ENCODE results near the gene SSTR3.
A peak's percentile ranks its signal among the peaks of the same experiment; 100 is the strongest.

SSTR3 gene

GRCh38 chr22:37249986-37250385 is 37.7 kb upstream of the SSTR3 start:
- H3K4me1 ChIP-seq = no peaks in the 10 kb centered on the region
- no peaks in the 10 kb centered on the region for H3K9me3 ChIP-seq
- H3K27me3 ChIP-seq (ENCODE audit: low read depth) = peaks cover 10% of the 10 kb centered on the region
- in situ Hi-C loops (cut with MboI; ENCODE audit: low sequenced_read_pairs) = no loop called here
- no peaks in the 10 kb centered on the region for H3K36me3 ChIP-seq (replicated peaks)
- H3K4me3 ChIP-seq = no peak overlapping the region
- no peak for DNase-seq (ENCODE audit: low spot score in 2 of 2)

DNA sequence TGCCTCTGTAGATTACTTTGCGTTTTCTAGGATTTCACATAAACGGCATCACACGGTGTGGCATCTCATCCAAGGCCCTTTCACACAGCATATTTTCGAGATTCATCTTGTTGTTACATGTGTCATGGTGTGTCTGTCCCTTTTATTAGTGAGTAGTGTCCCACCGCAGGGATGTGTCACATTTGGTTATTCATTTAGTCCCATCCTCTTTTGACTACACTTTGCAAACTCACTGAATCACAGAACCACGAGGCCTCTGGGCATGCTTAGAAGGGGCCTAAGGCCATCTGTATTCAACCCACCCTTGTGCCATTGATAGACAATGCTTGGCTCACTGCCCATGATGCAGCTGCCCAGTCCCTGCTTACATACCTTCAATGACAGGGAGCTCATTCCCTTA is 36.0 kb upstream of the SSTR3 start:
- Histone ChIP-seq H3K36me3 (replicated peaks) (no peaks in the 10 kb centered on the region), H3K4me1 (no peaks in the 10 kb centered on the region), H3K9me3 (no peaks in the 10 kb centered on the region), H3K27me3 (ENCODE audit: low read depth) (peaks cover 6% of the 10 kb centered on the region), H3K4me3 (no peak overlapping the region)
- no peak for DNase-seq (ENCODE audit: low spot score in 2 of 2)
- in situ Hi-C loops (cut with MboI; ENCODE audit: low sequenced_read_pairs) = no loop called here

- no peak for DNase-seq (ENCODE audit: low spot score in 2 of 2)
- no peaks in the 10 kb centered on the region; the same call in 1 of the 2 replicates for H3K27me3 ChIP-seq (ENCODE audit: low read depth)
- no peaks in the 10 kb centered on the region for H3K36me3 ChIP-seq (replicated peaks)
- no peaks in the 10 kb centered on the region for H3K9me3 ChIP-seq
- no peaks in the 10 kb centered on the region for H3K4me1 ChIP-seq
- H3K4me3 ChIP-seq = no peak overlapping the region
- in situ Hi-C loops (cut with MboI; ENCODE audit: low sequenced_read_pairs) = no loop called here
Measured at GRCh38 chr22:37245740-37246139, 33.5 kb upstream of the SSTR3 start.

DNA sequence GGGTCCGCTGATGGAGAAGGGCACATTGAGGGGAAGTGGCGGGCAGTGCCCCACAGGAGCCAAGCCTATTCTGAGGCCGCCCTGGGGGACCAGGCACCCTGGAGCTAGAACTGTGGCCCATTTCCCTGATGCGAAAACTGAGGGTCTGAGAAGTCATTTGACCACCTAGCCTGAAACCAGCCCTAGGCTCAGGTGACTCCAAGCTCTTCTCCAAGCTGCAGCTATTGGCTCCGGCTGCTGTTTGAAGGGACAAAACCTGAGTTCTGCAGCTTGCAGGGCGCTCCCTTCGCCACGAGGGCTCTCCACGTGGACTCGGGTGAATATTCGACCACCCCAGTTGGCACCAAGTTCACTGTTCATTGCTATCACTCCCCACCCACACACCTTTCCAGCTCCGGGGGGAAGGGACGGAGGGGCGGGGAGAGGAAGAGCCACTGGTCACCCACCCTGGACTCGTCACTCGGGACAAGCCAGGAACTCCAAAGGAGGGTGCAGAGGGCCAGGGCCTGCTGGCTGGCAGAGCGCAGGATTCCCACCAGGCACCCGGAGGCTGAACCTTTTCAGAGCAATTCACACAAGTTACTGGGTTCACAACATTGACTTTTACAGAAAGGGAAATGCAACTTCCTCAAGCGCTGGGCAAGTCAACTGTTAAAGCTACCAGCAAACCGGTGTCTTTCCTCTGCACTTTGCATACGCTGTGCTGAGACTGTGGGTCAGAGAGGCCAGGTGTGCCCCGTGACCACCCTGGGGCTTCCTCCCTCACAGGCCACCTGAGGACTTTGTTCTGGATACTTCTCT is 32.8 kb upstream of the SSTR3 start:
- H3K36me3 ChIP-seq (replicated peaks) = no peaks in the 10 kb centered on the region
- no peaks in the 10 kb centered on the region for H3K9me3 ChIP-seq
- H3K4me1 ChIP-seq = no peaks in the 10 kb centered on the region
- H3K27me3 ChIP-seq (ENCODE audit: low read depth) = no peaks in the 10 kb centered on the region; the same call in 1 of the 2 replicates
- H3K4me3 ChIP-seq = no peak overlapping the region
- DNase-seq (ENCODE audit: low spot score in 2 of 2) = no peak
- in situ Hi-C loops (cut with MboI; ENCODE audit: low sequenced_read_pairs) = no loop called here

DNA sequence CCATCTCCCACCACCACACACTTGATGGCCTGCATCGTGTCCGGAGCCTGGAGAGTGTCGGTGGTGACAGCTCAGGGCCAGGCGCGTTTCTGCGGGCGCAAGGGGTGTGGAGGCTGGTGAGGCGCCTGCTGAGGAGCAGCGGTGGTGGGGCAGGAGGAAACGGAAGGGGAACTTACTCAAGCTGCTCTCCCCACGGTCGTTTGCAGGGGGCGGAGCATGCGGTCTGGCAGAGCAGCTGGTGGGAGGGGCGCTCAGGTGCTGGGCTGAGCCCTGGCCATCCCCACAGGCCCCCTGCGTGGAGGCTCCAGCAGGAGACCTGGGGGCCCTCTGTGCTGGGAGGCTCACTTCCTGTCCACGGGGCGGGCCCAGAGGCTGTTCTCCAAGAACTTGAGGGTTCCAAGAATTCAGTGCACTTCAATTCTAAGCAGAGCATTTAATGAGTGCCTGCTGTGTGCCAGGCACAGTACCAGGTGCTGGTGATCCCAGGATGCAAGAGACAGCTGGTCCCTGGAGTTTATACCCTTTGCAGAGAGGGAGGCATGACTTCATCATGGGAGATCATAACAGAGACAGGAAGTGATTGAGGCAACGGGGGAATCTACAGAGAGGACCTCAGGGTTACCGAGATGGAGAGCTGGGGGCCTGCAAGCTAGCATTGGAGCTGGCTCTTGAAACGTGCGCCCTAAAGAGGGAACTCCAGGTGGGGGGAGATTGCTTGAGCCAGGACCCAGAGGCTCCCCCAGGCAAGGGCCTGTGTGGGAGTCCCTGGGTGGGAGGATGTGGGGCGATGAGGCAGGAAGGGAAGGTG is 32.0 kb upstream of the SSTR3 start, which contains the start of gene RAC2:
Gene RAC2 (minus strand): TSS at position 156 of the 808 bp plus-strand sequence. CDS start 121 bp downstream, at position 35.
- DNase-seq (ENCODE audit: low spot score in 2 of 2) = peak in 1 of 2 experiments; percentile 71
- Histone ChIP-seq H3K4me1 (no peaks in the 10 kb centered on the region), H3K9me3 (no peaks in the 10 kb centered on the region), H3K4me3 (peak within 1 kb of the TSS; percentile 20), H3K36me3 (replicated peaks) (no peaks in the 10 kb centered on the region), H3K27me3 (ENCODE audit: low read depth) (no peaks in the 10 kb centered on the region; the same call in 1 of the 2 replicates)
- in situ Hi-C loops (cut with MboI; ENCODE audit: low sequenced_read_pairs) = no loop called here

- H3K27me3 ChIP-seq (ENCODE audit: low read depth) = no peaks in the 10 kb centered on the region; the same call in 1 of the 2 replicates
- H3K36me3 ChIP-seq (replicated peaks) = no peaks in the 10 kb centered on the region
- DNase-seq (ENCODE audit: low spot score in 2 of 2) = no peak
- no peaks in the 10 kb centered on the region for H3K4me1 ChIP-seq
- H3K4me3 ChIP-seq = peak overlapping the region; percentile 20
- in situ Hi-C loops (cut with MboI; ENCODE audit: low sequenced_read_pairs) = no loop called here
- no peaks in the 10 kb centered on the region for H3K9me3 ChIP-seq
Measured at GRCh38 chr22:37243402-37244113, 31.3 kb upstream of the SSTR3 start.

GRCh38 chr22:37242395-37242918 is 30.2 kb upstream of the SSTR3 start:
- in situ Hi-C loops (cut with MboI; ENCODE audit: low sequenced_read_pairs) = no loop called here
- H3K9me3 ChIP-seq = no peaks in the 10 kb centered on the region
- H3K4me1 ChIP-seq = no peaks in the 10 kb centered on the region
- H3K4me3 ChIP-seq = no peak overlapping the region
- no peaks in the 10 kb centered on the region; the same call in 1 of the 2 replicates for H3K27me3 ChIP-seq (ENCODE audit: low read depth)
- DNase-seq (ENCODE audit: low spot score in 2 of 2) = no peak
- H3K36me3 ChIP-seq (replicated peaks) = no peaks in the 10 kb centered on the region

DNA sequence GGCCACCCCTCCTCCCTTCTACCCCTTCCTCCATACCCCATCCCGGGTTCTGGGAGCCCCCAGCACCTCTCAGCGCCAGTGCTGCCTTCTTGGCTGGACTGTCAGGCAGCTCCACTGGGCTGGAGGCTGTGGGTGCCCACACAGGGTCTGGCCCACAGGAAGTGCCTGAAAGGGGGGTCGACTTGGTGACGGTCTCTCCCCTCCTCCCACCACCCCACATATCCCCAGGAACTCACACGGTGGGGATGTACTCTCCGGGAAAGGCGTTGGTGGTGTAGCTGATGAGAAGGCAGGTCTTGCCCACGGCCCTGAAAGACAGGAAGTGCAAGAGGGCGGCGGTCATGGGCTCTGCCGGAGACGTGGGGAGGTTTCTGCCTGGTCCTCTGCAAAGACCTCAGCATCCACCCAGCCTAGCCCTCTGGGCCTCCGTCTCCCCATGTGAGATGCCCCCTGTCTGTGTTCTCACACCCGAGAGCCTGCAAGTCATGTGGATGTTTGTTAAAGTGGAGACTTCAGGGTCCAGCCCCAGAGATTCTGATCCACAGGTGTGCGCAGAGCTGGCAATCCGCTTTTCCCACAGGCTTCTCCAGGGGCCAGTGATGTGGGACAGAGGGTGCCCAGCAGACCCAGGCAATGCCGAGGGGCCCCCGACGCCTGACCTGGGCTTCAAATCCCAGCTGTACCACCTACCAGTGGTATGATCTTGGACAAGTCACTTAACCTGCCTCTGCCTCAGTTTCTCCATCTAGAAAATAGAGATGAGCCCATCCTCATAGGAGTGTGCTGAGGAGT is 29.3 kb upstream of the SSTR3 start:
- Histone ChIP-seq H3K4me3 (no peak overlapping the region), H3K27me3 (ENCODE audit: low read depth) (no peaks in the 10 kb centered on the region; the same call in 1 of the 2 replicates), H3K9me3 (no peaks in the 10 kb centered on the region), H3K4me1 (no peaks in the 10 kb centered on the region), H3K36me3 (replicated peaks) (no peaks in the 10 kb centered on the region)
- in situ Hi-C loops (cut with MboI; ENCODE audit: low sequenced_read_pairs) = no loop called here
- DNase-seq (ENCODE audit: low spot score in 2 of 2) = no peak

DNA sequence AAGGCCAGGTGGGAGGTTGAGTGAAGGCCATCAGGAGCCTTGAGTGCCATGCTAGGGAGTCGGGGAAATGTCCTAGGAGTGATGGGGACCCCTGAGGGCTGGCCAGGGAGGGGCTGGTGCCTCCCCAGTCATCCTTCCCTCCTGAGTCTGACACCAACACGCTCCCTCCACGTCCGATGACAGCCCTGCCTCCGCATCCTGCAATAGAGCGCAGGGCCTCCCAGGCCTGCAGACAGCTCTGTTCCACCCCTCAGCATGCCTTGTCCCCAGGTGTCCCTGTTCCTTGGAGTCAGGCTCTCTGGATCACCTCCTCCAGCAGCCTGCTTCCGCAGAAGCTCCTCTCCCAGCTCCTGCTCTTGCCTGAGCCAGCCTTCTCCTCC is 28.7 kb upstream of the SSTR3 start:
- DNase-seq (ENCODE audit: low spot score in 2 of 2) = no peak
- Histone ChIP-seq H3K4me1 (no peaks in the 10 kb centered on the region), H3K9me3 (no peaks in the 10 kb centered on the region), H3K4me3 (no peak overlapping the region), H3K27me3 (ENCODE audit: low read depth) (no peaks in the 10 kb centered on the region; the same call in 1 of the 2 replicates), H3K36me3 (replicated peaks) (no peaks in the 10 kb centered on the region)
- in situ Hi-C loops (cut with MboI; ENCODE audit: low sequenced_read_pairs) = no loop called here

DNA sequence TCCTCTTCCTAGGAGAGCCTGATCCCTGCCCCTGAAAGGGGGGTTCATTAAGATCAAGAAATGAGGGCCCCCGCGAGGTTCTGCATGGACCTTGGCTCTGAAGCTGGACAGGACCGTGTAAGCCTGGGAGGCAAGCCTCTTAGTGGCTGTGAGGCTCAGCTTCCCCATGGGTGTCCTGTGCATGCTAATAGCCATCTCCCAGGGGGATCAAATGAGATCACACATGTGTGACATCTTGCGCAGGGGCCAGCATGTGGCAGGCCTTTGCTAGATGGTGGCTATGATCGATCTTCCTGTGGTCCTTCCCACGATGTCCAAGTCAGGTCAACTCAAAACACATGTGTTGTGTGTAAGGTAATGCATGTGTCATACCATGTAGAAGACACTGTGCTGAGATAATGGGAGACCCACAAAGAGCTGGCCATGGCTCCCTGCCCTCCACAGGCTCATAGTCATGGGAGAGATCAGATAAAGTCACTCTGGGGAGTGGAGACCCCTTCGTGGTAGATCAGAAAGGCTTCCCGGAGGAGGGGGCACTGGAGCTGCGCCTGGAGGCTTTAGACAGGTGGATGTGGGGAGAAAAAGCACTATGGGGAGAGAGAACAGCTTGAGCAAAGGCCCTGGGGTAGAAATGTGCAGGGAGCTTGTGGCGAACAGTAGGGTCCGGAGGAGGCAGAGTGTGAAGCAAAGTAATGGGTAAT is 28.1 kb upstream of the SSTR3 start:
- Histone ChIP-seq H3K9me3 (no peaks in the 10 kb centered on the region), H3K4me3 (no peak overlapping the region), H3K36me3 (replicated peaks) (no peaks in the 10 kb centered on the region), H3K27me3 (ENCODE audit: low read depth) (no peaks in the 10 kb centered on the region; the same call in 1 of the 2 replicates), H3K4me1 (no peaks in the 10 kb centered on the region)
- DNase-seq (ENCODE audit: low spot score in 2 of 2) = no peak
- in situ Hi-C loops (cut with MboI; ENCODE audit: low sequenced_read_pairs) = no loop called here

DNA sequence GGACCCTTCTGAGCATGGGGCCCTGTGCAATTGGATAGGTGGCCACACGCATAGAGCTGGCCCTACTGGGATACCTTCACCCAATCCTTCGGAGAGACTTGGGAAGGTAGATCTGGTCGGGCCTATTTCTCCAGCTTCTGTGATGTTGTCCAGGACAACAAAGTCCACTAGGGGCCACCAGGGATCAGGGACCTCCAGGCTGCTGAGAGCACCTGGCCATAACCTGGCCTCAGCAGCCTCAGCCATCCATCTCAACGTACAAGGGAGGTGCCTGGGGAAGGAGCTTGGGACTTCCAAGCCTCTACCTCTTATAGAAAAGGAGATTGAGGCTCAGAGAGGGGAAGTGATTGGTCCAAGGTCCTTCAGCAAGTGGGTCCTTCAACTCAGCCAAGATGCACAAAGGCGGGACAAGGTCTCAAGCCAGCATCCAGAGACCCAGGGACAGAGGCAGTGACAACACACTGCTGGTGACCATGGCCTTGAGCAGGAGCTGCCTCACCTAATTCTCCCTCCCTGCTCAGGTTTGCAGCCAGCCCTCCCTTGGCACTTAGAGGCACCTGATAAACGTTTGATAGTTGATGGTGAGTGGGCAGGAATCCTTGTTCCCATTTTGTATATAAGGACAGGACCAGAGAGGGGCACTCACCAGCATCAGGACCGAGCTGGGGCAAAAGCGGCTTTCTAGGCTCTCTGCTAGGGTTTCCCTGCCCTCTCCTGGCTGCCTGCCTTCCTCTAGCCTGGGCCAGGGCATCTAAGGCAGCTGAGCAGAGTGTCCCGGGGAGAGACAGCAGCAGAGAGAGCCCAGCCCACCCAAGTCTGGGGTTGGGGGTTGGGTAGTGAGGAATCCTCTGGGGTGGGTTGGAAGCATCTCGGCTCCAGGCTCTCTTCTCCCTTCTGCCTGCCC is 27.3 kb upstream of the SSTR3 start:
- DNase-seq (ENCODE audit: low spot score in 2 of 2) = no peak
- Histone ChIP-seq H3K27me3 (ENCODE audit: low read depth) (no peaks in the 10 kb centered on the region; the same call in 1 of the 2 replicates), H3K9me3 (no peaks in the 10 kb centered on the region), H3K36me3 (replicated peaks) (no peaks in the 10 kb centered on the region), H3K4me3 (no peak overlapping the region), H3K4me1 (no peaks in the 10 kb centered on the region)
- in situ Hi-C loops (cut with MboI; ENCODE audit: low sequenced_read_pairs) = no loop called here
